B cell (primary cell): ENCODE results near the gene EMILIN3. TPM values are rescaled to one million over a fixed set of nuclear protein-coding genes. Genes with fewer than 3 reads are reported as not detected.

Experiments
- ATAC-seq: fragments of 200-7000 bp; cut with Tn5 transposase; one replicate; pipeline ENCODE4 v1.10.0; 2021; ENCODE audit warnings: low read depth, mild to moderate bottlenecking, moderate number of reproducible peaks, moderate library complexity
- CTCF ChIA-PET: fragments of 350-600 bp; sonication (Branson Sonifier 250); formaldehyde crosslinking; loops from one replicate; lab custom pipeline; 2021; ENCODE audit warnings: antibody characterized with exemption, inconsistent platforms; lab: Charles Lee
- POLR2A ChIA-PET: fragments of 350-600 bp; sonication (Branson Sonifier 250); formaldehyde crosslinking; loops from one replicate; lab custom pipeline; 2021; ENCODE audit warnings: antibody characterized with exemption; lab: Charles Lee
- DNase-seq: peaks from one replicate; pipeline ENCODE4 v3.0.0; 2013
- H2AFZ ChIP-seq: 2 replicates; pipeline ENCODE4 v1.6.1; 2012; ENCODE audit warnings: mild to moderate bottlenecking, low read depth, low read length; ENCODE audit not compliant: insufficient read depth, poor library complexity, severe bottlenecking
- H3K27ac ChIP-seq, 2 donors: 1 replicate in 1 of 2; 2 replicates in 1 of 2; pipeline ENCODE4 v1.5.1; 2012 to 2013; ENCODE audit warnings: low read length in 2 of 2, mild to moderate bottlenecking in 2 of 2, moderate library complexity in 1 of 2
- H3K27me3 ChIP-seq, 4 experiments: fragments of 200-600 bp in 1 of 4; sonication (generic) in 1 of 4; replicated peaks in 1 of 4; 1 replicate in 2 of 4; 2 replicates in 2 of 4; pipeline versions ENCODE4 v1.6.1 to v1.7.0; 2013 to 2016; ENCODE audit warnings: low read length in 3 of 4, mild to moderate bottlenecking in 2 of 4, mixed read lengths in 1 of 4, moderate library complexity in 1 of 4; ENCODE audit not compliant: insufficient read depth in 4 of 4, control insufficient read depth in 3 of 4; ENCODE audit errors: control extremely low read depth in 1 of 4
- H3K36me3 ChIP-seq, 2 experiments: replicated peaks in 1 of 2; 1 replicate in 1 of 2; 2 replicates in 1 of 2; pipeline versions ENCODE4 v1.6.1 to v1.7.1; 2013; ENCODE audit warnings: low read length in 1 of 2; ENCODE audit not compliant: insufficient read depth in 2 of 2, control insufficient read depth in 1 of 2; ENCODE audit errors: control extremely low read depth in 1 of 2, extremely low read depth in 1 of 2
- H3K4me1 ChIP-seq, 2 donors: fragments of 200-600 bp in 1 of 2; sonication (generic) in 1 of 2; 1 replicate in 1 of 2; 2 replicates in 1 of 2; pipeline versions ENCODE4 v1.5.1 to v1.6.1; 2013 to 2017; ENCODE audit warnings: low read length in 2 of 2; ENCODE audit not compliant: control insufficient read depth in 2 of 2, insufficient read depth in 2 of 2
- H3K4me2 ChIP-seq: replicated peaks from 2 replicates; pipeline ENCODE3; 2012; ENCODE audit warnings: mild to moderate bottlenecking, low read depth, low read length; ENCODE audit not compliant: poor library complexity, severe bottlenecking
- H3K4me3 ChIP-seq, 5 experiments: fragments of 200-600 bp in 1 of 5; sonication (generic) in 1 of 5; 1 replicate in 3 of 5; 2 replicates in 2 of 5; pipeline versions ENCODE4 v1.5.1 to v1.7.0; 2011 to 2016; ENCODE audit warnings: low read length in 4 of 5, mild to moderate bottlenecking in 4 of 5, low read depth in 2 of 5, control low read depth in 1 of 5, moderate library complexity in 1 of 5; ENCODE audit not compliant: insufficient read depth in 1 of 5; ENCODE audit errors: control extremely low read depth in 1 of 5, extremely low read depth in 1 of 5
- H3K79me2 ChIP-seq: fragments of 200-600 bp; sonication (generic); one replicate; pipeline ENCODE4 v1.6.0; 2016; ENCODE audit warnings: low read length; ENCODE audit not compliant: control insufficient read depth, insufficient read depth
- H3K9ac ChIP-seq: fragments of 200-600 bp; sonication (generic); 2 replicates; pipeline ENCODE4 v1.6.1; 2017; ENCODE audit warnings: mild to moderate bottlenecking, low read length, moderate library complexity
- H3K9me3 ChIP-seq, 3 donors: one replicate each; pipeline versions ENCODE4 v1.6.1 to v1.7.1; 2013; ENCODE audit warnings: low read length in 2 of 3; ENCODE audit not compliant: control insufficient read depth in 2 of 3, insufficient read depth in 1 of 3; ENCODE audit errors: control extremely low read depth in 1 of 3
- H4K20me1 ChIP-seq: 2 replicates; pipeline ENCODE4 v1.6.0; 2012; ENCODE audit warnings: mild to moderate bottlenecking, low read length; ENCODE audit not compliant: insufficient read depth, control insufficient read depth, poor library complexity, severe bottlenecking
- H3K27ac Mint-ChIP-seq: one replicate; pipeline ENCODE4 v1.8.0; 2021; ENCODE audit warnings: mixed read lengths
- H3K27me3 Mint-ChIP-seq: one replicate; pipeline ENCODE4 v1.8.0; 2021; ENCODE audit warnings: mixed read lengths
- H3K4me1 Mint-ChIP-seq: one replicate; pipeline ENCODE4 v1.8.0; 2021; ENCODE audit warnings: mixed read lengths
- H3K4me3 Mint-ChIP-seq: one replicate; pipeline ENCODE4 v1.8.0; 2021; ENCODE audit warnings: mixed read lengths
- H3K9me3 Mint-ChIP-seq: one replicate; pipeline ENCODE4 v1.8.0; 2022; ENCODE audit warnings: mixed read lengths; ENCODE audit not compliant: insufficient read depth
- EZH2 ChIP-seq: IDR thresholded peaks from 2 replicates; pipeline ENCODE4 v1.6.1; 2012; ENCODE audit warnings: borderline replicate concordance, low read depth, mild to moderate bottlenecking, moderate library complexity, low read length; ENCODE audit not compliant: insufficient read depth, poor library complexity, severe bottlenecking
- WGBS: methylation state at CpG from one replicate; pipeline ENCODE4 v1.1.5; 2013; ENCODE audit warnings: missing lambda C conversion rate; ENCODE audit not compliant: insufficient coverage; 5-methylcytosine and 5-hydroxymethylcytosine counted together
- intact Hi-C: fragments of 100-400 bp; cut with micrococcal nuclease; formaldehyde crosslinking; loops from one replicate; pipeline ENCODE4 v1.10.0; 2022
- polyA plus RNA-seq: library from polyadenylated mRNA; depleted of rRNA; stranded (reverse); fragments of >200 nt; gene quantifications from 2 replicates; pipeline ENCODE4 v1.2.3, GENCODE V29; 2012
- total RNA-seq, 2 donors: library from RNA; stranded (reverse); fragments of 120-200 nt in 1 of 2; gene quantifications; 1 replicate in 1 of 2; 2 replicates in 1 of 2; pipeline versions ENCODE4 v1.2.3 to v1.2.4, GENCODE V29; 2013 to 2022
- TF ChIP-seq, protein P1 (sequence below): fragments of 200-600 bp; IDR thresholded peaks from one replicate; pipeline ENCODE4 v1.8.0; 2022; ENCODE audit warnings: antibody characterized with exemption, mild to moderate bottlenecking

The EMILIN3 gene
- total and polyA plus RNA-seq, 2 donors (not counting 1 experiment from before 2014, with no cell fraction given), result not detected

GRCh38 chr20:41363601-41364000 lies 3.0 kb downstream of the EMILIN3 start:
- peaks cover 26% of the 10 kb centered on the region for H3K27me3 Mint-ChIP-seq
- H3K4me3 Mint-ChIP-seq, result no peak overlapping the region
- CTCF ChIA-PET, result no interaction called here

DNA sequence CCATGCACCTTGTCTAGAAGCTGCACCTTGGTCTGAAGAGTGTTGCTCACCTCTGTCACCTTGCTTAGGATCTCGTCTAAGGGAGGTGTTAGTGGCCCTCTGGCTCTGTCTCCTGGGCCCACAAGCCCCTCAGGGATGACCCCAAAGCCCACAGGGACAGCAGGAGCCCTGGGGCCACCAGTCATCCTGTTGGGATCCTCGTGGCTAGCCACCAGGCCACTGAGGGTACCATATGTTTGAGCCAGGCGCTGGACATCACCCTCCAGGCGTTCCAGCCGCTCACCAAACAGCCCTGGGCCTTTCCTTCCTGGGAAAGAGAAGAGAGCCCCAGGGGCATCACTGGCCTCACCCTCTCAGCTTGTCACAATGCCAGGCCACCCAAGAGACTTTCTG lies 3.9 kb downstream of the EMILIN3 start:
- H3K4me1 Mint-ChIP-seq, result peaks cover 6% of the 10 kb centered on the region
- TF ChIP-seq, protein P1, sequence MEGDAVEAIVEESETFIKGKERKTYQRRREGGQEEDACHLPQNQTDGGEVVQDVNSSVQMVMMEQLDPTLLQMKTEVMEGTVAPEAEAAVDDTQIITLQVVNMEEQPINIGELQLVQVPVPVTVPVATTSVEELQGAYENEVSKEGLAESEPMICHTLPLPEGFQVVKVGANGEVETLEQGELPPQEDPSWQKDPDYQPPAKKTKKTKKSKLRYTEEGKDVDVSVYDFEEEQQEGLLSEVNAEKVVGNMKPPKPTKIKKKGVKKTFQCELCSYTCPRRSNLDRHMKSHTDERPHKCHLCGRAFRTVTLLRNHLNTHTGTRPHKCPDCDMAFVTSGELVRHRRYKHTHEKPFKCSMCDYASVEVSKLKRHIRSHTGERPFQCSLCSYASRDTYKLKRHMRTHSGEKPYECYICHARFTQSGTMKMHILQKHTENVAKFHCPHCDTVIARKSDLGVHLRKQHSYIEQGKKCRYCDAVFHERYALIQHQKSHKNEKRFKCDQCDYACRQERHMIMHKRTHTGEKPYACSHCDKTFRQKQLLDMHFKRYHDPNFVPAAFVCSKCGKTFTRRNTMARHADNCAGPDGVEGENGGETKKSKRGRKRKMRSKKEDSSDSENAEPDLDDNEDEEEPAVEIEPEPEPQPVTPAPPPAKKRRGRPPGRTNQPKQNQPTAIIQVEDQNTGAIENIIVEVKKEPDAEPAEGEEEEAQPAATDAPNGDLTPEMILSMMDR, result no peak
- no peak for TF ChIP-seq EZH2
- intact Hi-C loops, result no loop called here
- H4K20me1 ChIP-seq, result no peaks in the 10 kb centered on the region
- no peaks in the 10 kb centered on the region for H3K36me3 ChIP-seq
- H3K27ac Mint-ChIP-seq, result no peak overlapping the region
- H3K4me2 ChIP-seq, result no peak overlapping the region
- no peaks in the 10 kb centered on the region for H3K9me3 Mint-ChIP-seq
- no peak overlapping the region for H3K27ac ChIP-seq
- ChIA-PET POLR2A (interaction anchor here (0.6 kb wide), 1 partner anchor 175 kb away, joined by 8 read pairs; no protein-coding TSS in a partner anchor), CTCF (no interaction called here)
- H3K4me1 ChIP-seq, result no peaks in the 10 kb centered on the region
- WGBS, result 70% methylated on average over 5 of the region's 5 CpGs
- H3K79me2 ChIP-seq, result no peaks in the 10 kb centered on the region
- ATAC-seq, result no peak
- DNase-seq, result no peak
- no peak overlapping the region for H3K9ac ChIP-seq
- peaks cover 20% of the 10 kb centered on the region for H3K27me3 Mint-ChIP-seq
- H3K4me3 Mint-ChIP-seq, result no peak overlapping the region
- no peak overlapping the region for H2AFZ ChIP-seq
- peaks cover 0 to 10% (median 6%) of the 10 kb centered on the region in 4 experiments for H3K27me3 ChIP-seq
- no peaks in the 10 kb centered on the region for H3K9me3 ChIP-seq
- H3K4me3 ChIP-seq, result no peak overlapping the region

More at GRCh38 chr20:41363601-41364000, 3.0 kb downstream of the EMILIN3 start:
- Histone ChIP-seq H3K4me2 (no peak overlapping the region), H2AFZ (no peak overlapping the region), H3K4me3 (no peak overlapping the region), H3K36me3 (no peaks in the 10 kb centered on the region), H3K79me2 (no peaks in the 10 kb centered on the region), H3K9ac (no peak overlapping the region), H4K20me1 (no peaks in the 10 kb centered on the region), H3K27ac (no peak overlapping the region), H3K27me3 (peaks cover 0 to 12% (median 7%) of the 10 kb centered on the region in 4 experiments), H3K4me1 (no peaks in the 10 kb centered on the region), H3K9me3 (no peaks in the 10 kb centered on the region)
- Mint-ChIP-seq H3K9me3 (no peaks in the 10 kb centered on the region), H3K4me1 (peaks cover 6% of the 10 kb centered on the region), H3K27ac (no peak overlapping the region)
- DNase-seq, result no peak
- no peak for ATAC-seq
- intact Hi-C loops, result no loop called here
- POLR2A ChIA-PET, result no interaction called here
- 93% methylated on average over 6 of the region's 7 CpGs for WGBS
- TF ChIP-seq EZH2, result no peak
- TF ChIP-seq, protein P1, result no peak
